Right ventricle myocardium inferior (tissue), 1 donor: ENCODE results near the gene BEND5. TPM values are rescaled to one million over a fixed set of nuclear protein-coding genes. Genes with fewer than 3 reads are reported as not detected.

Experiments used
- ATAC-seq: fragments of 200-7000 bp; cut with Tn5 transposase; one replicate; pipeline ENCODE4 v1.9.1; 2020; ENCODE audit warnings: mild to moderate bottlenecking, moderate library complexity
- DNase-seq: peaks from one replicate; pipeline ENCODE4 v3.0.0; 2021; ENCODE audit errors: missing footprints
- intact Hi-C: fragments of 100-400 bp; cut with DNase I; formaldehyde crosslinking; loops from one replicate; pipeline ENCODE4 v1.11.0; 2022
- total RNA-seq: library from RNA; stranded (reverse); fragmentation: NEBNext Ultra II Directional; extraction: Animal tissue kit (Norgen Biotek cat#: 25700); gene quantifications from one replicate; pipeline ENCODE4 v1.2.1, GENCODE V29; 2021
- donor health status: DM: no; HTN: yes; CAD: no; lungs with severe emphysema.

Gene BEND5
- total RNA-seq, 1 donor from 2014 or later, result 4.6 TPM

- ATAC-seq (no peak), DNase-seq (no peak)
- intact Hi-C loops, result no loop called here
Measured at GRCh38 chr1:48691429-48692001, 85.2 kb downstream of the BEND5 start.

GRCh38 chr1:48688102-48688760 is 88.5 kb downstream of the BEND5 start:
- no peak for ATAC-seq
- intact Hi-C loops, result no loop called here
- DNase-seq, result no peak

- intact Hi-C loops, result no loop called here
- DNase-seq (no peak), ATAC-seq (no peak)
Measured at GRCh38 chr1:48687282-48688045, 89.2 kb downstream of the BEND5 start.

GRCh38 chr1:48686159-48686558 is 90.5 kb downstream of the BEND5 start:
- no peak for ATAC-seq
- no peak for DNase-seq
- intact Hi-C loops, result no loop called here

GRCh38 chr1:48684381-48684780 is 92.3 kb downstream of the BEND5 start:
- no peak for ATAC-seq
- intact Hi-C loops, result no loop called here
- DNase-seq, result no peak

- intact Hi-C loops, result no loop called here
- DNase-seq (no peak), ATAC-seq (no peak)
Measured at GRCh38 chr1:48683839-48684238, 92.9 kb downstream of the BEND5 start.

GRCh38 chr1:48681476-48682305 is 95.0 kb downstream of the BEND5 start:
- ATAC-seq (peak; percentile 54), DNase-seq (no peak)
- intact Hi-C loops, result no loop called here

- intact Hi-C loops, result no loop called here
- DNase-seq, result no peak
- ATAC-seq, result no peak
Measured at GRCh38 chr1:48680411-48681035, 96.2 kb downstream of the BEND5 start.

GRCh38 chr1:48679859-48680258 is 96.8 kb downstream of the BEND5 start:
- DNase-seq (no peak), ATAC-seq (no peak)
- intact Hi-C loops, result loop anchor here (5.0 kb wide), 2 partner anchors 137 to 1667 kb away; no protein-coding TSS in a partner anchor

GRCh38 chr1:48678710-48679505 is 97.8 kb downstream of the BEND5 start:
- ATAC-seq (no peak), DNase-seq (no peak)
- intact Hi-C loops, result loop anchor here (5.0 kb wide), 2 partner anchors 138 to 1668 kb away; no protein-coding TSS in a partner anchor
